Measurements from ENCODE around the gene SFI1.
"Not testable (repeated sequence)": the region's sequence is repeated elsewhere in the genome, so short reads cannot be mapped to it uniquely, and the experiment has no call there.

SFI1 gene

DNA sequence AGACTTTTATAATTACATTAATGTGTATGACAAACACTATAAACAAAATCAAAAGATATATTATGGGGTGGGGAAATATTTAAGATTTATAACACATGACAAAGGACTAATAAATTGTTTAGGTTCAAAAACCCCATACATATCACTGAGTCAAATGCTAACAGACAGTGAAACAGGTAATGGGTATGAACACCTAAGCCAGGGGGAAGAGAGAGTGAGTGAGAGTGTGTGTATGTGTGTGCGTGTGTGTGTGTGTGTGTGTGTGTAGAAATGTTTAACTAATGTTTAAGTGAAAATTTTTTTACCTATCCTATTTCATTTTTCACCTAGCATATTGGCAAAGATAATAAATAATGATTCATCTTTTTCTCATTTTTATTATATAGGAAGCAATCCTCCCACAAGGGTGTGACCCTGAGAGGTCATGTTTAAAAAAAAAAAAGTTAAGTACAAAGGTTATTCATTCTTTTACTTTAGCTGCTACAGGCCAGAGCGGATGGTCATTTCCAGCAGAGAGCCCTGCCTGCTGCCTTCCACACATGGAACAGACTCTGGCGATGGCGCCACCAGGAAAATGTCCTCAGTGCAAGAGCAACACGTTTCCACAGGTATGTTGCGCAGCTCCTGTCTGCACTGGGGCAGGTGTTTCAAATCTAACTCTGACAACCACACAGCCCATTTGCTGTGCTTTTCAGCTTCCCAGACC is 92.8 kb downstream of the SFI1 start:
- no peak for DNase-seq (ENCODE audit: low read depth, low spot score)

DNA sequence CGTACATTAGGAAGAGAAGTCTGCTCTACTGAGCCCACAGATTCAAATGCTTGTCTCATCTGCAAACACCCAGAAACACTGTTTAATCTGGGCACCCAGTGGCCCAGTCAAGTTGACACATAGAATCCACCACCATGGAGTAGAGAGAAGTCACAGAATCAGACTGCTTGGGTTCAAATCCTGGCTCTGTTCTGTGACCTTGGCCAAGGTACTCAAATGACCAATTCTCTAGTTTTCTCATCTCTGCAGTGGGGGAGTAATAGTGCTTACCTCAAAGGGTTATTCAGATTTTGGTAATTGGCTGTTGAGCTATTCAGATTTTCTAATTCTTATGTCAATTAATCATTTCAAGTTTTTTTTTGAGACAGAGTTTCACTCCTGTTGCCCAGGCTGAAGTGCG is 93.8 kb downstream of the SFI1 start:
- DNase-seq (ENCODE audit: low read depth, low spot score) = not testable (repeated sequence)

DNA sequence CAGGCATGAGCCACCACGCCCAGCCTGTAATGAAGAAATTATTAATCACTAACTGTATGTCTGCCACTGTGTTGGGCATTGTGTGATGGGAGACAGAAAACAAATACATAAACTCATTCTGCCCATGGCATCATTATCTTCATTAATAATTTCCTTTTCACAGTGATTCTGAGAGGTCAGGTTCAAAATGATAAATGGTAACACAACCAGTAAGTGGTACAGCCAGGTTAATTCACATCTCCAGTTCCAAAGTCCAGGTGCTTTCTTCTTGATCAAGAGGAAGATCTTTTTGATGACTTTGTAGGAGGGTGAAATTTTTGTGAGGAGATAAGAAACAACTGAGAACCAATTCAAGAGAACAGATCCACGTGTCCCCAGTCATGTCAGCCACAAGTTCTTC is 98.9 kb downstream of the SFI1 start:
- no peak for DNase-seq (ENCODE audit: low read depth, low spot score)

DNA sequence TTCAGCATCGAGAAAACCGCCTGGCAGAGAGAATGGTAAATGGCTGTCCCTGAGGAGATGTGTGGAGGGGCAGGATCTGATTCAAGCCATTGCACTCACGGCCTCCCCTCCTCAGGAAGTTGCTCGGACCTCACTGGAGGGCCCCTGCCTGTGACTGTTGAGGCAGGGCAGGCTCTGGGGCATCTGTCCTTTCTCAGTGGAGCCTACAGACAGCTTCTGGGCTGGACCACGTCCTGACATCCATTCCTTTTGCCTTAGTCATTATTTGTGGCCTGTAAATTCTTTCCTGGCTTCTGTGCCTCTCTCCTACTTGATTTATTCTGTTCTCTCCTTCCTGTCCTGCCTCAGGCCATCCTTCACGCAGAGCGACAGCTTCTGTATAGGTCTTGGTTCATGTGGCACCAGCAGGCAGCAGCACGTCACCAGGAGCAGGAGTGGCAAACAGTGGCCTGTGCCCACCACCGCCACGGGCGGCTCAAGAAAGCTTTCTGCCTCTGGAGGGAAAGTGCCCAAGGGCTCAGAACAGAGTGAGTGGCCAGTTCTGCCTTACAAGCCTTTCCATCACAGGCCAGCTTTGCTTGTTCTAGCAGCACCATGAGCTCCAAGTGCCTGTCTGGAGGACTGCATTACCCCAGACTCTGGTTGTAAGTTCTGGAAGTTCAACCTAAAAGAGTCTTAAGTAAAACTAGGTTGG is 106.1 kb downstream of the SFI1 start:
- no peak for DNase-seq (ENCODE audit: low read depth, low spot score)

DNA sequence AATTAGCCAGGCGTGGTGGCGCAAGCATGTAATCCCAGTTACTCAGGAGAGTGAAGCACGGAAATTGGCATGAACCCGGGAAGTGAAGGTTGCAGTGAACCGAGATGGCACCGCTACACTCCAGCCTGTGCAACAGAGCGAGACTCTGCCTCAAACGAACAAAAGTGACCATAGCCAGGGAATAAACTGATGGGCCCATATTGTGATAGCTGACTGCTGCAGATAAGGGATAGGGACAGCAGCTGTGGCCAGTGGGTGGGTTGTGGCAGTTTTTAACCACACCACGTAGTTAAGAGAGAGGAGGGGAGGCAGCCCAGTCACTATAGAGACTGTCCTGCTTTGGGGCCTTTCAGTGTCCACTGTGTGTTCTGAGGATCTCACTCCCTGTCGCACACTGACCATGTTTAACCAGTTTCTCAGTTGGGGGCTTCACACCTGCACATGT is 106.8 kb downstream of the SFI1 start:
- no peak for DNase-seq (ENCODE audit: low read depth, low spot score)

DNA sequence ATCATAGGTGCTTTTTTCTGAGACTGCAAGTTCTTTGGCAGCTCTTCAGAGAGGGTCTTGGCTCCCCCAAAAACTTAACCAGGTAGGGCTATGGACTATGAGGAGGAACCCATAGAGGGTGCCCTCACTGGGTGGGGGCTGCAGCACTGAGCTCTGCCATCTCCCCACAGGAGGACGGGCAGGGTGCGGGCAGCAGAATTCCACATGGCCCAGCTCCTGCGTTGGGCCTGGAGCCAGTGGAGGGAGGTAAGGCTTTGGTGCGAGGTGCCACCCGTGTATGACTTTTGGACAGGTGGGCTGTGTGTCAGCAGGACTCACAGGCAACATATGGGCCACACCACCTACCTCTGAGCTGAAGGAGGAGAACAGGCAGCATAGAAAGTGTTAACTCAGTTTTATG is 107.2 kb downstream of the SFI1 start:
- DNase-seq (ENCODE audit: low read depth, low spot score) = no peak

DNA sequence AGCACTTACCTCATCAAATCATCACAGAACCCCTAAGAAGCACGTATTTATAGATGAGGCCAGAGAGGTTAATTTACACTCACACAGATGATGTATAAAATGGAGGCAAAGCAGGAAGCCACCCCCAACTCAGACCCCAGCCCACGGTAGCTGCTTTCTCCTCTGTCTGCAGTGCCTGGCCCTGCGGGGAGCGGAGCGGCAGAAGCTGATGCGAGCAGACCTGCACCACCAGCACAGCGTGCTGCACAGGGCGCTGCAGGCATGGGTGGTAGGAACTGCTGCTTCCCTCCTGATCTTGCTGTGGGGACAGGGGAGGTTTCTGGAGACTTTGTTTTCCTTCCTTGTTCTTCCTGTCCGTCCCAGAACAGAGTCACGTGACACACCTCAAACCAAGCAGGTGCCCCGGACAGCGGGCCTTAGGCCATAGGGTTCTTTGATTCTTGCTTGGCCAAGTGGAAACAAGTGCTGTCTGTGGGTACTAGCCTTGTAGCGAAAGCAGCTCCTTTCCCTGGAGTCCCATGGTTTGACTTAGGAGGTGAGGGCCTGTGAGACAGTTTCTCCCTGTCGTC is 107.9 kb downstream of the SFI1 start:
- no peak for DNase-seq (ENCODE audit: low read depth, low spot score)

DNA sequence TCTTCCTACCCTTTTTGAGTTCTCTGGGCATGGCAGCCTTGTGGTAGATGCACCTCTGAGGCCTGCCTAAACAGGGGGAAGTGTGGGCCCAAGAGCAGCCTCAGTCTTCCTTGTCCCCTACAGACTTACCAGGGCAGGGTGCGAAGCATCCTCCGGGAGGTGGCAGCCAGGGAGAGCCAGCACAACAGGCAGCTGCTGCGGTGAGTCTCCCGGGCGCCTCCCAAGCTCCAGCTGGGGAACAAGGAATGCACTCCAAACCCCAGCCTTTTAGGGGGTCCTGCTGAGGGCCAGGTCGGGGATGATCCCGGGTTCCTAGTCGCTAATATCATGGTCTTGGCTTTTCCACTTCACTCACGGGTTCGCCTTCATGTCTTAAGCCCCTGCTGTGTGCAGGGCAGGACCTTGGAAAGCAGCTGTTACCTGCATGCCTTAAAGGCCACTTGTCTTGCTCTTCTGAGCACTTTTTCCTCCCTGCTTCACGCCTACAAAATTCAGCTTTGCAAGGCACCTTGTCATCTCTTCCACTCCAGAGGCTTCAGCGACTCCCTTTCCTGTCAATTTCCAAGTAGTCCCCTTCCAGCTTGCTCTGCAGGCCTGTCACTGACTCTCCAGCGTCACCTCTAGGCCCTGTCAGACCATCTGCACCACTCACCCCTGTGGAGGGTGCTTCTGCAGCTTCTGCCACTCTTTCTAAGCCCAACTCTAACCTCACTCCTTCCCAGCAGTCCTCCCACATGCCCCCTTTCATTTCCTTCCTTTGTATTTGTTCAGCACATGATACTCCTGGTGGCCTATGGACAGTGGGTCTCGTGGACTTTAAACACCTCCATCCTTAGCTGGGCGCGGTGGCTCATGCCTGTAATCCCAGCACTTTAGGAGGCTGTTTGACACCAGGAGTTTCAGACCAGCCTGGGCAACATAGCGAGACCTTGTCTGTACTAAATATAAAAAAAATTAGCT is 108.7 kb downstream of the SFI1 start:
- DNase-seq (ENCODE audit: low read depth, low spot score) = no peak

DNA sequence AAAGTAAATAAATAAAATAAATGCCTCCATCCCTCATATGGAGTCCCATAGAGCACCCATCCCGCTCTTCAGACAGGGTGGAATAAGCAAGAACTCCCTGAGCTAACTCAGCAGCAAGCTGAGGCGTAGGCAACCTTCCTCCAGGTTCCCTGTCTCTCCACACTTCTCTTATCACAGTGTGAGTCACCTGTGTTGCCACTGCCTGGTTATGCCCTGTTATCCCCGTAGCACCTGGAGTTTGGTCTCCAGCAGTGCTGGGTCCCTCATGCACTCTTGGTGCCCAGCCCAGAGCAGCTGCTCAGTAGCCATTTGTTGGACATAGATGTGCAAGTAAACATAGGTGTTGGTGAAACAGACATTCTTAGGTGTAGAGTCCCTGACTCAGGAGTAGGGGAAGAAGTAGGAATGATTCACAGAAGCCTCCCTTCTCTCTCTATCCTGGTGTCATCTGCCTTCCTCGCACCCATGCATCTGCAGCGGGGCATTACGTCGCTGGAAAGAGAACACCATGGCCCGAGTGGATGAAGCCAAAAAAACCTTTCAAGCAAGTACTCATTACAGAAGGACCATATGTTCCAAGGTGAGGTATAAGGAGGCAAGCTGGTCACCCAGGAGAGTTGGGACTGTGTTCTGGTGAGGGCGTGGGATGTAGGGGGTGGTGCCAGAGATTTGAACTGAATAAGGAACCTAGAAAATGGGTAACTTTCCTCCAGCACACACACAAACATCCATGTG is 109.7 kb downstream of the SFI1 start:
- DNase-seq (ENCODE audit: low read depth, low spot score) = no peak

DNA sequence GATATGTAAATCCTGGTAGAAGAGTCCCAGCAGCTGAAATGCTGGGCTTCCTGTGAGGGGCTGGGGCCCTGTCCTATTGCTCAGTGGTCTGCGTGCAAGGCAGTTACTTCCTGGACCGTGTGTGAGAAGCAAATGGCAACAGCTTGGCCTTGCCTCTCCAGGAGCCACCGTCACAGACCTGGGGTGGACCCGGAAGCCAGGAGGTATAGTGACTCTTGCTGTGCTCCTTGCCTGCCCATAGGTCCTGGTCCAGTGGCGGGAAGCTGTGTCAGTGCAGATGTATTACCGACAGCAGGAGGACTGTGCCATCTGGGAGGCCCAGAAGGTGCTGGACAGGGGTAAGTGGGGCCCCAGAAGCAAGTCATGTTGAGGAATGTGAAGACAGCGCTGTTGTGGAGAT is 111.4 kb downstream of the SFI1 start:
- DNase-seq (ENCODE audit: low read depth, low spot score) = no peak

DNA sequence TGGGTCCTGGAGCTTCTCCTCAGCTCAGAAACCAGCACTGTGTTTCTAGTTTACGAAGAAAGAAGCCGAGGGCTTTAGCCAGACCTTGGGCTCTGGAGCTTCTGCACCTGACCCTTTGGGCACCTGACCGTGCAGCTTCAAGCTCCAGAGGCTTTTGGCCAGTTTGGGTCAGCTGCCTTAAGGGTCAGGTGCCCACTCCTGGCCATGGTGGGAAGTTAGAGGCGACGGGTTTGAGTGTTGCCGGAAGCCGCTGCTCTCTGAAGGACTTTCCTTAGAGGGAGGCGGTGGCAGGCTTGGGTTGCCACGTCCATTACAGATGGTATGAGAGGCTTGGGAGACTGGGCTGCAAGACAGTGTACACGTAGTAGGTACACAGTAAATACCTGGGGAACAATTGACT is 113.4 kb downstream of the SFI1 start:
- no peak for DNase-seq (ENCODE audit: low read depth, low spot score)

DNA sequence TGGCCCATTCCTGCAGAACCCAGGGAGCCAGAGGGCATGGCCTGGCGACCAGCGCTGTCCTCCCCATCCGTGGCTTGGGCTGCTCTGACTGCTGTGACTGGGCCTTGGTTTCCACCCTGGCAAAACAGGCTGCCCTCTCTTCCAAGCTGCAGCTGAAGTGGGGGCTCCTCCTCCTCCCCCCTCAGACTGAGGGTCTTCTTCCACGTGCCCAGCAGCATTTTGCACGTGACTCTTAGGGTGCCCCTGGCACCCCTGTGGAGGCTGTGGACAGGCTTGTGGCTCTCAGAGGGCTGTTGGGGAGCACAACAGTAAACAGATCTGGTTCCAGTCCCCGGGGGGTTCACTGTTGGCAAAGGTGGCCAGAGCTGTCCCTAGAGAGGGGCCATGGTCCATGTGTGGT is 114.3 kb downstream of the SFI1 start:
- DNase-seq (ENCODE audit: low read depth, low spot score) = no peak

DNA sequence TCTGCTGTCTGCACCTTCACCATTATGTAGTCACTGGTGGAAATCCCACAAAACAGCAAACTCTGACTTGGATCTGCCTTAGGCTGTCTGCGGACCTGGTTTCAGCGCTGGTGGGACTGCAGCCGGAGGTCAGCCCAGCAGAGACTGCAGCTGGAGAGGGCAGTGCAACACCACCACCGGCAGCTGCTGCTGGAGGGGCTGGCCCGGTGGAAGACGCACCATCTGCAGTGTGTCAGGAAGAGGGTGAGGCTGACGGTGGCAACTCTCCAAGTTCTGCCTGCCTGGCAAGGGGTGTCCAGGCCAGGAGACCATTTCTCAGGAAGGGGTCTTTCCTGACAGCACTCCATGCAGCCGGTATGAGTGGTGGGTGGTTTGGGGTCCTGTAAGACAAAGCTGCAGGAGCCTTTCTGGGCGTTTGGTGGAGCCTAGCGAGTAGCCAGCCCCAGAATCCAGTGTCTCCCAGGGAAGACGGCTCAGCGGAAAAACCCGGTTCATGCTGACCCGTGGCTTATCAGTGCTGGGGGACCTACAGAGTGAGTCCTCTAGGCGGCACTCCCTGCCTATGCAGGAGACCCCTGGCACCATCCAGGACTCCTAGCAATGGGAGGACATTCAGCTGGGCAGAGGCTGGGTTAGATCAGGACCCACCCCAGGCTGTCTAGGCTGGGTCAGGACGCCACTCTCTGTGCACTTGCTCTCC is 114.9 kb downstream of the SFI1 start:
- no peak for DNase-seq (ENCODE audit: low read depth, low spot score)

DNA sequence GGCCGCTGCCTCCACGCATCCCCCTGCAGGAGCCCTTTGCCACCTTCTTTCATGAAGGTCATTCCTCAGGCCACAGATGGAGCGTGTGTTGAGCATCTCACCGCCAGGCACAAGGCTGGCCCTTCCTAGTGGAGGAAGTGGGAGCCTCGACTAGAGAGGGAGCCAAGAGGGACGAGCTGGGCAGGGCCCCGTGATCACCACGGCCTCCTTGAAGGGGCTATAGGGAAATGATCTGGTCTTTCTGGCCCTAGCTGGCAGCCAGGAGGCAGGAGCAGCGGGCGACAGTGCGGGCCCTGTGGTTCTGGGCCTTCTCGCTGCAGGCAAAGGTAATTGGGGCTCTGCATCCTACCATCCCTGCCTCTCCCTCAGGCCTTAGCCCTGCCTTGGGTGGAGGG is 116.6 kb downstream of the SFI1 start:
- no peak for DNase-seq (ENCODE audit: low read depth, low spot score)

DNA sequence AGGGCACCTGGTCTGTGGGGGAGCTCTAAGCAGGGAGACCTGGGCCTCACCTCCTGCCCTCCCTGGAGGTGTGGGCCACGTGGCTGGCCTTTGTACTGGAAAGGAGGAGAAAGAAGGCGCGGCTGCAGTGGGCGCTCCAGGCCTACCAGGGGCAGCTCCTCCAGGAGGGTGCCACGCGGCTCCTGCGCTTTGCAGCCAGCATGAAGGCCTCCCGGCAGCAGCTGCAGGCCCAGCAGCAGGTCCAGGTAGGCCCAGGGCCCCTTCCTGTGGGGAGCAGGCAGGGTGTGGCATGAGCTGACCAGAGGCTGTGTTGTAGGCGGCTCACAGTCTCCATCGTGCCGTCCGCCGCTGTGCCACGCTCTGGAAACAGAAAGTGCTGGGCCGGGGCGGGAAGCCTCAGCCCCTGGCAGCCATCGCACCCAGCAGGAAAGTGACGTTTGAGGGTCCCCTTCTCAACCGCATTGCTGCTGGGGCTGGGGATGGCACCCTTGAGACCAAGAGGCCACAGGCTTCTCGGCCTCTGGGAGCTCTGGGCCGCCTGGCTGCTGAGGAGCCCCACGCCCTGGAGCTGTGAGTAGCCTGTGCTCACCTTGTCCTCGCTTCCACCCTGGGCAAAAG is 117.1 kb downstream of the SFI1 start:
- DNase-seq (ENCODE audit: low read depth, low spot score) = no peak

DNA sequence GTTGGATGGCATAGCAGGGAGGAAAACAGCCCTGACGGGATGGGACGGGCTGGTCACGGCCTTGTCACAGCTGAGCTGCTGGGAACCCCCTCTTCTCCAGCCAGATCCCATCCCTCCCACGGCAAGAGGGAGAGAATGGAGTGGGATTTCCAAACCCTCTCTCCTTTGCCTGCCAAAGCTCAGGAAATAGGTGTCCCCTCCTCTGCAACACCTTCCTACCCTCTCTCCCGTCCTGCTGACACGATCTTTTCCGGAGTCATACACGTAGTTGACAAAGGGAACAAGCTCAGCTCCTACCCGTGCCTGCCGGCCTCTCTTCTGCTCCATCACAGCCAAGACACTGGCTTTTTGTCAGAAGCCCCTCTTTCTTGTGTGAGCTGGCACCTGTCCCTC is 117.6 kb downstream of the SFI1 start:
- no peak for DNase-seq (ENCODE audit: low read depth, low spot score)

DNA sequence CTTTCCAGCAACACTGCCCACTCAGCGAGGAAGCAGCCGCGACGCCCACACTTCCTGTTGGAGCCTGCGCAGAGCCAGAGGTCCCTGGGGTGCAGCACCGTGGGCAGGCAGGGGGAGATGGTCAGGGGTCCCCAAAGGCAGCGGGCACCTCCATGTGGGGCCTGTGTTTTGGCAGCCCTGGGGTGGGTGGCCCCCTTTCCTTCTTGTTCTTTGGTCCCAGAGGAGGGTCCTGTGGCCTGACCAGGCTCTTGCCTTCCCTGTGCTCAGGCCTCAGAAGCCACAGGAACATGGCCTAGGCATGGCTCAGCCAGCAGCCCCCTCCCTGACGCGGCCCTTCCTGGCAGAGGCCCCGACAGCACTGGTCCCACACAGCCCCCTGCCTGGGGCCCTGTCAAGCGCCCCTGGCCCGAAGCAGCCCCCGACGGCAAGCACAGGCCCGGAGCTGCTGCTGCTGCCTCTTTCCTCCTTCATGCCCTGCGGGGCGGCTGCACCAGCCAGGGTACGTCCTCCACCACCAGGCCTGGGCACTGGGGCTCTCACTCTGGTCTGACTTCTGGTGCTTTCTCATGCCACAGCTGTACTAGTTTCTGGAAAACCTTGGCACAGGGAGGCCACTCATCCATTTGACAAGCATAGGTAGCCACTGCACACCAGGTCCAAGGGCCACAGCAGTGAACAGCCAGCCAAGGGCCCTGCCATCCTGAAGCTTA is 118.6 kb downstream of the SFI1 start:
- no peak for DNase-seq (ENCODE audit: low read depth, low spot score)

DNA sequence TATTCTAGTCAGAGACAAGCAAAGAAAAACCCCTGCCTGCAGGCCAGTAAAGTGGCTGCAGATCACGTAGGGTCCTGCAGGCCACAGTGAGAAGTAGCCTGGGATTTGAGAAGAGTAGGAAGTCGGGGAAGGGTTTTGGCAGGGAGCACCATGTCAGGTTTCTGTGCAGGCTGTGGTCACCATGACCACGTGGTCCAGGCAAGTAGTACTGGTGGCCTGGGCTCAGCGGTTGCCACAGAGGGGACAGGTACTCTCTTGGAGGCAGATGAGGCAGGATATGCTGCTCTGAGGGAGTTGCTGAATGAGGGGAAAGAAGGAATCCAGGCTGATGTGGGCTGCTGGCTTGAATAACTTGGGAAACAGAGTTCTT is 119.1 kb downstream of the SFI1 start:
- no peak for DNase-seq (ENCODE audit: low read depth, low spot score)

DNA sequence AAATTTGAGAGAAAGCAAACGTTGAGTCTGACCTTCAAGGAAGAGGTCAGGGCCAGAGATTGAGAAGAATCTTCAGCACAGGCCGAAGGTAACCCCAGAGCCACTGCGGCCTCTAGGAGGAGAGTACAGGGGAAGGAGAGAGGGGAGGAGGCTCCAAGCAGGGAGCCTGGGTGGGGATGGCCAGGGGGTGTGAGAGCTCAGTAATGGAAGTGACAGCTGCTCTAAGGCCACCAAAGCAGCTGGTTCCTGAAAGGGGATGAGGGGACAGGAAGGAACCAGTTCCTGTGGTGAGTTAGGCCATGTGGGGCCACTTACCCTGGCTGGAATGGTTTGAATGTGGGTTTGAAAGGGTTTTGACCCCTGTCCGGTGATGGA is 119.6 kb downstream of the SFI1 start:
- no peak for DNase-seq (ENCODE audit: low read depth, low spot score)
